HG03045 (cell line): ENCODE data around the gene FXYD2.
A peak's percentile ranks its signal among the peaks of the same experiment; 100 is the strongest.
"Not testable (repeated sequence)": the region's sequence is repeated elsewhere in the genome, so short reads cannot be mapped to it uniquely, and the experiment has no call there.

Experiments
- ATAC-seq: cut with Tn5 transposase; IDR thresholded peaks from one replicate; pipeline ENCODE4 v1.9.1; 2021; ENCODE audit warnings: mild to moderate bottlenecking, moderate library complexity; ENCODE audit not compliant: unreplicated experiment

Gene FXYD2

DNA sequence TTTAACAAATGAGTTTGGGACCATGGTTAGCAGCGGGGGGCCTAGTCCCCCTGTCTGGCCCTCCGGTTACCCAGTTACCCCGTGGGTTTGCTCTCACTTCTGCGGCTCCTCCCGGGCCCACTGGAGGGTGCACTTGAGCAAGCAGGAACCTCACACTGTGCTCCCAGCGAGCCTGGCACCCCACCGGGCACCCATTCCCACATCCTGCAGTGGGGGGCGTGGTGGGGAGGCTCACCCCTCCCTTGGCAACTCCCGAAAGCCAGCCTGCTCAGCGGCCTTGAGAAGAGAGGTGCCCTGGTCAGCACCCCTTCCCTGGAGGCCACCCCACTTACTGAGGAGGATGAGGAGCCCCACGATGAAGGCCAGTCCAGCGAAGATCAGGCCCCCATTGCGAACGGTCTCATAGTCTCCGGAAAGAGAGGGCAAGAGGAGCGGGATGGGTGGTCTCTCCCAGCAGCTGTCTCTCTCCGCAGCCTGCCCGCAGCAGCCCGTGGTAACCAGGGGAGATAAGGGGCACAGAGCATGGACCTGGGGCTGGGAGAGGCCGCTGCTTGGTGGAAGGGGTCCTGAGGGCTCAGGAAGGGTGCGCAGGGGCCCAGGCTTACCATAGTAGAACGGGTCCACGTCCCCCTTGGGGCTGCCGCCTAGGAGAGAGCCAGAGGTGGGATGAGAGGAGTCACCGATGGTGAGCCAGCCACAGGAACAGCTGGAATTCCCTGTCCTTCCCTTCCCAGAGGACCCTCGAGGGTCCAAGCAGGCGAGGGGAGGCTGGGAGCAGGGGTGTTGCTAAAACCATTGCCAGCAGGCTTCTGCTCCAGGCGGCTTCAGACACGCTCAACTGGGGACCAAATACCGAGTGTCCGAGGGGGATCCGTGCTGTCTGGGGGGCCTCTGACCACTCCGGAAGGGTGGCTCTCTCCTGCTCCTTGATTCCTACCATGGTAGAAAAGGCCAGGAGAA lies 2.2 kb downstream of the FXYD2 start:
- ATAC-seq = no peak

DNA sequence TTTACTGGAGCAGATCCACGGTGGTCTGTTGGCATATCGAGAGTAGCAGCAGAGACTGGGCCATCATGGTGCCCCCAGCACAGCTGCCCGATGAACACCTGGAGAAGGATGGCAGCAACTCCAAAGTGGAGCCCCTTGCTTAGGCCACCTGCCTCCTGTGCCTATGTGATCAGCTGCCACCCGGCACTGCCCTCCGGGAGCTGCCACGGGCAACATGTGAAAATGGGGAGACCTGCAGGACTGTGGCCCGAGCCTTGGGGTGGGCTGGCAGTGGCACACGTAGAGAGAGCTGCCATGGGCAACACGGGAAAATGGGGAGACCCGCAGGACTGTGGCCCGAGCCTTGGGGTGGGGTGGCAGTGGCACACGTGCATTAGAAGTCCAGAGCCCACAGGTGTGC lies 3.1 kb downstream of the FXYD2 start:
- no peak for ATAC-seq

DNA sequence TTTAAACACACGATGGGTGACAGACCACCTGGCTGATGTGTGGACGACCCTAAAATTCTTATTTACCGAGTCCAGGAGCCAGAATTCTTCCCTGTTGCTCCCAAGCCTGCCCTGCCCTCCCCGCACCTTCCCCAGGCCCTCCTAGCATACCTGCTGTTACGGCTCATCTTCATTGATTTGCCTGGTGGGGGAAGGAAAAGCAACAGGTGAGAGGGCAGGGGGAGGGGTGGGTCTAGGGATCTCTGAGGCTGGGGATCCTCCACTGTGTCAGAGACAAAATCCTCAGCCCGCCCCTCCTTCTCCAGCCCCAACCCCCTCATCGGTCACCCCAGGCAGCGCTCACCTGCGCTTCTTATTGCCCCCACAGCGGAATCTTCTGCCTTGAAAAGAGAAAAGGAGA lies 4.0 kb downstream of the FXYD2 start:
- no peak for ATAC-seq

DNA sequence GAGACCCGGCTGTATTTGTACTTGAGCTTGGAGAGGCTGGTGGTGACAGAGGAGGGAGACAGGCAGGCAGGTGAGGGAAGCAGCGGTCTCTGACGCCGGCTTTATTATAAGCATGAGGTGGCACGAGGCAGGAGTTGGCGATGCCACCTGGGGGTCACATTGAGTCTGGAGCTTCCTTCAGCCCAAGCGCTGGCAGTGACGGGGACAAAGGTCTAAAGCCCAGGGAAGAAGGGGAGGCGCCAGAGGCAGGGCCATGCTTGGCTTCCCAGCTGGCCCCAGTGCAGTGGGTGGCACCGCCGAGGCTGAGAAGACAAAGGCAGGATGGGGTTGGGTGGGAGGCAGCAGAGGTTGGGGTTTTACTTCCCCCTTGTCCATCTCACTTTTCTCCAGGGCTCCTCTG lies 4.5 kb downstream of the FXYD2 start:
- no peak for ATAC-seq

GRCh38 chr11:117819096-117820040 lies 5.2 kb downstream of the FXYD2 start:
- no peak for ATAC-seq

DNA sequence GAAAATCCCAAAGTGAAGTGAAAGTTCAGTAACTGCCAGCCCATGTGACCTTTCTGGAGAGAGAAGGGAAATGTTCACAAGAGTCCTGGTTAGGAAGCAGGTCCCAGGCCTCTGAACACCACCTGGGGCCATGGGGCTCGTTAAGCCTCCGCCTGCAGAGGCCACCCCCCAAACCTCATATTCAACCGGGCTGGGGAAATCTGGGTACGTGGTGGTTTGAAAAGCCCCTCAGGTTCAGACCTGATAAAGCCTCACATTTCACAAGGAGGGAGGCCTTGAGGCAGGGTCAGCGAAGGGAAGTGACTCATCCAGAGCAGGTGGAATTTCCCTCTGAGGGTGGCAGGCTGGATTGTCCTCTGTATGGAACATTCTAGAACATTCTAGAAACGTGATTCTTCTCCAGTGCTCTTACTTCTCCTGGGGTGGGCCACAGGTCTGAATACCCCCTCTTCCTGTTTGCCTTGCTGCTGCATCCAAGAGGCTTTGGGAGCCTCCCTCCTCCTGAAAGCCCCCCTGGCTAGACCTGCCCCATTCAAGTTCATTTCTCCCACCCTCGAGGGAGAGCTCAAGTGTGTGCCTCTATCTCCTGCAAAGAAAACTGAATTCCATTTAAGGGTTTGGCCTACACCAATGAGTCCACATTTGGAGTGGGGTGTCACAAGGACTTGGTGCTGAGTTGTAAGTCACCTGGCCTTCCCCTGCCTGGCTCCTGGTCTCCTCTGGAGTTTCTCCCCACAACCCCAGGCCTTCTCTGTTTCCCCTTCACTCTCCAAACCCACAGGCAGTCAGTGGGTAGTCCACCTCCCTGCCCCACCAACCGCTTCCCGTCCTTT lies 6.3 kb downstream of the FXYD2 start:
- peak; percentile 25 for ATAC-seq

DNA sequence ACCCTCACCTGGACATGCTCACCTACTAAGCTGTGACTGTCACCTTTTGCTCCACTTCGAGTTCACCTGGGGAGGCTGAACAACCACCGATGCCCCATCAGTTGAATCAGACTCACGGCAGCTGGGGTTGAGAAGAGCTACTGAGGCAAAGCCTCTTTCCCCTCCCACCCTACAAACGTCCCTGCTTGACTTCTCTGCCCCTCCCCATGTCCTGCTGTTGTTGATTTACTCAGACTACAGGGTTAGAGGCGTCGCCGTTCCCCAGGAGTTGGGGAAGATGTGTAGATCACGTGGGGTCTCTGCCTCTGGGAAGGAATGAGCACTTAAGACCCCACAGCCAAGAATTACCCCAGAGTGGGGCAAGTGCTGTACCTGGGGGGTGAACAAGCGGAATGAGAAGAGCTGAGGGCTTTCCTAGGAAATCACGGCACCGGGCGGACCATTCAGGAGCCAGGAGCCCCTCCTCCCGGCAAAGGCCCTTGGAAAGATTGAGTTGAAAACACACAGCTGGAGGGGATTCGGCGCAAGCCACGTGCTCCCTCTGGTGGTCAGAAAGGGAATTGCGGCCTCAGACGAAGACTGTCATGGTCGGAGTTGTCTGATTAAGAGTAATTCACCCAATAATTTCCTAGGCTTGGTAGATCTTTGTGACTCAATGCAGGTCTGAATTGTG lies 7.0 kb downstream of the FXYD2 start:
- peak; percentile 15 for ATAC-seq

DNA sequence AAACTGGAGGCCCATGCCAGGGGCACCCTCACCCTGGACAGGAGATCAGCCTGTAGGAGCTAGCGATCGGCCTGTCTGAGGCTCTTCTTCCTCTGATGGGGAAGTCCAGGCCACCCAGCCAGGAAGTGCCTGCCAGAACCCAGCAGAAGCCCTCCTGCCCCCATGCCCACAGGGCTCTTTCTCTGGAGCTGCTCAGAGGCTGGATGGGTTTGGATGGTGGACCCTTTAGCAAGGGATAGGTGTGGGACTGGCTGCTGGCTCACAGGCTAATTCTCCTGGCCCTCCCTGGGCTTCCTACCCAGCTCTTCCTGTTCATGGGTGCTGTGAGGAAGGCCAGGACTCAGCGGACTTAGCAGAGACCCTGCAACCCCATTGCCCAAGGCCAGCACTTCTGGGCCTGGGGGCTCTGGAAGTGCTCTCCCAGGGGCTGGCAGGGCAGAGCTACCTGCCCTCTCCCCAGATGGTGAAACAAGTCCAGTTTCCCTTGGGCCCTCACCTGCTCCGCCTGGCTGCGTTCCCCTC lies 7.6 kb downstream of the FXYD2 start:
- ATAC-seq = no peak

GRCh38 chr11:117816151-117816741 lies 8.3 kb downstream of the FXYD2 start:
- ATAC-seq = no peak

- peak; percentile 57 for ATAC-seq
Measured at GRCh38 chr11:117815262-117815803, 9.2 kb downstream of the FXYD2 start.

- peak; percentile 43 for ATAC-seq
Measured at GRCh38 chr11:117814766-117815261, 9.7 kb downstream of the FXYD2 start.

DNA sequence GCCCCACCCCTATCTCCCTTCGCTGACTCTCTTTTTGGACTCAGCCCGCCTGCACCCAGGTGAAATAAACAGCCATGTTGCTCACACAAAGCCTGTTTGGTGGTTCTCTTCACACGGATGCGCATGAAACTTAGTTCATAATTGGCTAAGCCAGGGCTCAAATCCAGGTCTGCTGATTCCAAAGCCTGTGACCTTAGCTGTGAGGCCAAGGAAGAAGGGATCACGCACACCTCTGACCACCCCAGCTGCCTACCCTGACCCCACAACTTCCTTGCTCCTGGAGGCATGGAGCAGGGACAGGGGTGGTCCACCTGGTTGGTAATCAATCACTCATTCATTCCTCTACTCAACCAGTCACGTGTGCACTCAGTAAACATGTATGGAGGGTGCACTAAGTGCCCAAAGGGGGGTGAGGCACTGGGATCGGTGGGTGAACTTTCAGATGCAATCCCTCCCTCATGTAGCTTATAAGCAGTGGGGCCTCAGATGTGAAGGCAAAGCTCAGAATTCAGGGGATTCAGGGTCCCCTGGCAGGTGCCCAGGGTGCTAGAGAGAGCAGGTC lies 10.3 kb downstream of the FXYD2 start:
- peak; percentile 1 for ATAC-seq

GRCh38 chr11:117810056-117810451 lies 14.5 kb downstream of the FXYD2 start:
- ATAC-seq = not testable (repeated sequence)

DNA sequence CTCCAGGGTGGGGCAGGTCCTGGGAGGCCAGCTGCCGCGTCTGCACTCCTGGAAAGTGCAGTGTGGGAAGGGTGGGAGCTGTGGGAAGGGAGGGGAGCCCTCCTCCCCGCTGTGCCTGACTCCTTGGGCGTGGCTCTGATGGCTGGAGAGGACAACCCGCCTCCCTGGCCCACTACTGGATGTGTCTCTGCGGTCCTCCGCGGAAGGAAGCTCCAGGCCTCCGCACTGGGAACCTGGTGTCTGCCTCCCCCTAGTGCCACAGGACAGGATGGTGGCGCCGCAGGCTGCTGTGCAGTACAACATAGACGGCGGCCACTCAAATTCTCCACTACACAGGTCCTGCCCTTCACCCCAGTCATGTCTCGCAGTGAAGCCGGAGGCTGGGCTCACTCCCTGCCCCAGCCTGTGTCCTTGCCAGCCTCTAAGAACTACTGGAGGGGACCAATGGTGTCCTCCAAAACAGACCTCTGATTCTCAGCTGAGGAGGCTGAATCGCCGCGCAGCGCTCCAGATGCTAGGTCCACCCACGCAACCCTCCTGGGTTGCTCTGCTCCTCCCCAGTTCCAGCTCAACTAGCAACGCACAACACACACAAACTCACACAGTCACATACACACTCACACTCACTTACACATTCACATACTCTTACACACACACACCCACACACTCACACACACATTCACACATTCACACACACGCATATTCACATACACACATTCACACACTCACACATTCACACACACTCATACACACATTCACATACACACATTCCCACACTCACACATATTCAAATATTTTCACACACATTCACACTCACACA lies 15.1 kb downstream of the FXYD2 start:
- no peak for ATAC-seq

DNA sequence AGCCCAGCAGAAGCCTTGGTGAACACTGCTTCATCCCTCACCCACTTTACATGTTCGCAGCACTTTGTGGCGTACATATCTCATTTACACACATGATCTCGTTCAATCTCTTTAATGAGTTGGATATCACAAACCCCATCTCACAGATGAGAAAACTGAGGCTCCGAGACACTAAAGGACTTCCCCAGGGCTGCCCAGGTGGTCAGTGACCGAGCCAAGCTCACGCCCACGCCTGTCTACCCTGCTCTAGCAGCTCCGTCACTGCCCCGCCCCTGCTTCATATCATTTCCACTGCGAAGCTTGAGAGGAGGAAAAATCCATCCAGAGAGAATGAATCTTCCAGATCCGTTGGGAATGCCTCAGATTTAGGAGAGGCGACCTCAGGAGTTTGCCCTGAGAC lies 15.8 kb downstream of the FXYD2 start:
- no peak for ATAC-seq

DNA sequence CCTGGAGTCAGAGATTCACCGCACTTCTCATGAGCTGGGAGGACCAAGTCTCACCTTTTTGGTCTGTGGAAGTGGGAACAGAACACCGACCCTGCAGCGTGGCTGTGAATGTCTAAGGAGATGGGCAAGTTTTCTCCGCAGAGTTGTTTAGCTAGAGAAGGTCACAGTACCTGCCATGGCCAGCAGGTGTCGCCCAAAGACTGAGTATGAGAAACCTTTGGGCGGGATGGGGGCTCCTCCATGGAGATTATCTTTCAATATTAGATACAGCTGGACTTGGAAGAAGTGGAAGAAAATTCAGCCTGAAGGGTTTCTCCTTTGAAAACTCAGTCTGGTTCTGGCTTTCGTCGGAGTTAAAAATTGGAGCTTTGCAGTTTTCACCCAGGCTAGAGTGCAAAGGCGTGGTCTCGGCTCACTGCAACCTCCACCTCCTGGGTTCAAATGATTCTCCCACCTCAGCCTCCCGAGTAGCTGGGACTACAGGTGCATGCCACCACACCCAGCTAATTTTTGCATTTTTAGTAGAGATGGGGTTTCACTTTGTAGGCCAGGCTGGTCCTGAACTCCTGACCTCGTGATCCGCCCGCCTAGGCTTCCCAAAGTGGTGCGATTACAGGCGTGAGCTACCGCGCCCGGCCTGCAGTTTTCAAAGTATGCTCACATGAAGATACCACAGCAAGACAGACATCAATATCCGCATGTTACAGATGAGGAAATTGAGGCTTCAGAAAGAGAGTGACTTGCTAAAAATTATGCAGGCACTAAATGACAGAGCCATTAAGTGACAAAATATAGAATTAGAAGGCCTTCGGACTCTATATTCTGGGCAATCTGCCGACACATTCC lies 16.8 kb downstream of the FXYD2 start:
- ATAC-seq = no peak

- ATAC-seq = no peak
Measured at GRCh38 chr11:117806846-117807245, 17.7 kb downstream of the FXYD2 start.
